GM18511 (cell line): ENCODE measurements around the gene RAB30.
"Not testable (repeated sequence)": the region's sequence is repeated elsewhere in the genome, so short reads cannot be mapped to it uniquely, and the experiment has no call there.

Source experiments
- ATAC-seq: cut with Tn5 transposase; IDR thresholded peaks from one replicate; pipeline ENCODE4 v1.9.1; 2021; ENCODE audit warnings: mild to moderate bottlenecking, moderate library complexity; ENCODE audit not compliant: unreplicated experiment

RAB30 gene

GRCh38 chr11:82988936-82989627 lies 82.6 kb downstream of the RAB30 start:
- ATAC-seq, result no peak

- no peak for ATAC-seq
Observed at GRCh38 chr11:82987997-82988396, 83.7 kb downstream of the RAB30 start.

DNA sequence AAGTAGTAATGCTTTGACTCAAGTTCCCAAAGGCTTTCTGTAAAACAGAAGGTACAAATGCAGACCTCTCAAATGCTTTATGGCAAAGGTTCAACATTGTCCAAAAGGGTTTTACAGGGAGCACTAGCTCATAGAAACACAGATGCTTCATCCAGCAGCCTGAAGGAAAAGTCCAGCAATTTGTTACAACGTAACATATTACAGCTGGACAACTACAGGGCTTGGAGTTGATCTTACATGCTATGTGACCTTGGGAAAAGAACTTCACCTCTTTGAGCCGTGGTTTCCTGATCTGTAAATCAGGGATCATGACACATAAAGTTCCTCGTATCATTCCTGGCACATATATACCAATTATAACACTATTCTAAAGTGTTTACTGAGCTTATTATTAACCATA lies 85.3 kb downstream of the RAB30 start:
- ATAC-seq, result no peak

- ATAC-seq, result no peak
Observed at GRCh38 chr11:82981852-82982251, 89.8 kb downstream of the RAB30 start.

- no peak for ATAC-seq
Observed at GRCh38 chr11:82980947-82981346, 90.8 kb downstream of the RAB30 start.

GRCh38 chr11:82980292-82980691 lies 91.4 kb downstream of the RAB30 start:
- no peak for ATAC-seq

- no peak for ATAC-seq
Observed at GRCh38 chr11:82979824-82980223, 91.9 kb downstream of the RAB30 start.

- ATAC-seq, result peak; percentile 60
Observed at GRCh38 chr11:82978422-82979099, 93.1 kb downstream of the RAB30 start.

DNA sequence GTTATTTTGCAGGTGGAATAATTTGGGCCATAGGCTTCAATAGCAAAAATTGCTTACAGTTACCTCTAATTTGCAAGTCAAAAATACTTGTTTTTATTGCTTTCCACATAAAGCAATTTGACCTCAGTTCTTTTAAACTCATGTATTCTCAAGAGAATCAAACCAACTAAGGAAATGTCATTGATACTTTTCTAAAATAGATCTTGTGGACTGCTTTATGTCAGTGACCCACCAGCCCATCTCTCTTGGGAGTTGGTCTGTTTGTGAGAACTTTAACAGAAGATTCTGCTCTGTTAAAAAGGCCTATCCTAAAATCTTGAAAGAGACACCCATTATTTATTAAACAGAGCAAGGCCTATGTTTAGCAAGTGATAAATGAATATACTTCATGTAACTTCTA lies 94.9 kb downstream of the RAB30 start:
- no peak for ATAC-seq

DNA sequence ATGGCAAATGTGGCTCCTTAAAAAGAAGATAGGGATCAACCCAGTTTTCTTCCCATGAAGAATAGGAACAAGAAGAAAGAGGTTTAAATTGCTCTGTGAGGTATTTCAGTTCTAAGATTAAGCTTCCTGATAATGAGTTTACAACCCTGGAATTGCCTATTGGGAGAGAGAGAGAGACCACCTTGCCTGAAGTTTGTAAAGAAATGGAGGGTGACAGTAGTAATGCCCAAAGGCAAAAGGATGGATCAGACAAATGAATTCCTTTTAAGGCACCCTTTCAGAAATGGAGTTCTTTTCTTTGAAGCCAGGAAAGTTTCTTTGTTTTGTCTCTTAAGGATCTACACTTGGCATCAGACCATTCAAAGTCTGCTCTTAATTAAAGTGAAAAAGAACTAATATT lies 95.8 kb downstream of the RAB30 start:
- ATAC-seq, result no peak

DNA sequence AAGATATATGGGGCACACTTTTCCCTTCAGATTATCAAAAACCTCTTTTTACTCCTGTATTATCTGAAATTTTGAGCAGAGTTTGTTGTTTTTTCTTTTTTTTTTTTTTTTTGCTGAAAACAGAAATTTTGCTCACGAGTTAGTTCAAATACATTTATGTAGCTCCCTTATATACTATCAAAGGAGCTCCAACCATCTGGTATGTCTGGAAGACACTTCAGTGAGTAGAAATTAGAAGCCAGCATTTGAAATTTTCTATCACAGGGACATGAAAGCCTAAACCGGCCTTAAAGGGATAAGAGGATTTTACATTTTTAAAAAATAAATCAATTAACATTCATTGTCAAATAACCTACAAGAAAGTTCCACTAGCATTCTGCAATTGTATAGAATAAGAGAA lies 96.8 kb downstream of the RAB30 start:
- ATAC-seq, result no peak

DNA sequence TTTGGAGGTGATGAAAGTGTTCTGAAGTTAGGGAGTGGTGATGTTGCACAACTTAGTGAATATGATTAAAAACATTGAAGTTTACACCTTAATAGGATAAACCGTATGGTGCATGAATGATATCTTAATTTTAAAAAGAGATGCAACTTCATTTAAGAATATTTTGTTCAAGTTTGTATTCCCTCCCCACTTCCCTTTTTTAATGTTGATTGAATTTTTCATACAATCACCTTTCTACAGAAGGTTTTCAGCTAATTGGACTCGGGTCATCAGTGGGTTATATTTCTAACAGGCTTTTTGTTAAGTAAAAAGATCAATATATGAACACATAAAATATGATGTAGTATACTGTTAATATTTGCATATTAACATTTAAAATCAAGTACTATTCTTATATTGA lies 97.6 kb downstream of the RAB30 start:
- ATAC-seq, result no peak

GRCh38 chr11:82972103-82972502 lies 99.6 kb downstream of the RAB30 start:
- ATAC-seq, result no peak

GRCh38 chr11:82971519-82971946 lies 100.2 kb downstream of the RAB30 start:
- peak; percentile 40 for ATAC-seq

DNA sequence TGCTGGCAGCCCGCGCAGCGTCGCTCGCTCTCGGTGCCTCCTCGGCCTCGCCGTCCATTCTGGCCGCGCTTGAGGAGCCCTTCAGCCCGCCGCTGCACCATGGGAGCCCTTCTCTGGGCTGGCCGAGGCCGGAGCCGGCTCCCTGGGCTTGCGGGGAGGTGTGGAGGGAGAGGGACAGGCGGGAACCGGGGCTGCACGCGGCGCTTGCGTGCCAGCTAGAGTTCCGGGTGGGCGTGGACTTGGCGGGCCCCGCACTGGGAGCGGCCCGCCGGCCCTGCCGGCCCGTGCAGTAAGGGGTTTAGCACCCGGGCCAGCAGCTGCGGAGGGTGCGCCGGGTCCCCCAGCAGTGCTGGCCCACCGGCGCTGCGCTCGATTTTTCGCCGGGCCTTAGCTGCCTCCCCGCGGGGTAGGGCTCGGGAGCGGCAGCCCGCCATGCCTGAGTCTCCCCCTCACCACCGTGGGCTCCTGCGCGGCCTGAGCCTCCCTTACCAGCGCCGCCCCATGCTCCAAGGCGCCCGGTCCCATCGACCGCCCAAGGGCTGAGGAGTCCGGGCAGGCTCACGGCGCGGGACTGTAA lies 101.1 kb downstream of the RAB30 start:
- not testable (repeated sequence) for ATAC-seq

GRCh38 chr11:82969811-82970210 lies 101.9 kb downstream of the RAB30 start:
- peak; percentile 96 for ATAC-seq

GRCh38 chr11:82967381-82967780 lies 104.3 kb downstream of the RAB30 start:
- ATAC-seq, result no peak

GRCh38 chr11:82962021-82962420 lies 109.7 kb downstream of the RAB30 start:
- ATAC-seq, result not testable (repeated sequence)

DNA sequence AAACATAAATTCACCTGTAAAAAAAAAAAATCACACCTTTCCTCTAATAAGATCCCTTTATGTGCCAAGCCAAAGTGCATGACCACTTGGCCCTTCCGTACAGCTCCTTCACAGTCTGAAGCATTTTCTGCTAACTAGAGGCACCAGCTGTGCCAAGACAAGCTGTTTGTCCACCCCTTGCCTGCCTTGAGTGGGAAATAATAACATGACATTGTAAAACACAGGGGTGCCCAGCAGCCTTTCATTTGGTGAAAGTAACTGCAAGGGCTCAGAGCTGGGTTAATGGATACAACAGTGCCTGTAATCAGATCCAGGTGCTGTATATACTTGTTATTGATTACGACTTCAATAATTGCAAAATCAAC lies 110.9 kb downstream of the RAB30 start:
- ATAC-seq, result peak; percentile 28

DNA sequence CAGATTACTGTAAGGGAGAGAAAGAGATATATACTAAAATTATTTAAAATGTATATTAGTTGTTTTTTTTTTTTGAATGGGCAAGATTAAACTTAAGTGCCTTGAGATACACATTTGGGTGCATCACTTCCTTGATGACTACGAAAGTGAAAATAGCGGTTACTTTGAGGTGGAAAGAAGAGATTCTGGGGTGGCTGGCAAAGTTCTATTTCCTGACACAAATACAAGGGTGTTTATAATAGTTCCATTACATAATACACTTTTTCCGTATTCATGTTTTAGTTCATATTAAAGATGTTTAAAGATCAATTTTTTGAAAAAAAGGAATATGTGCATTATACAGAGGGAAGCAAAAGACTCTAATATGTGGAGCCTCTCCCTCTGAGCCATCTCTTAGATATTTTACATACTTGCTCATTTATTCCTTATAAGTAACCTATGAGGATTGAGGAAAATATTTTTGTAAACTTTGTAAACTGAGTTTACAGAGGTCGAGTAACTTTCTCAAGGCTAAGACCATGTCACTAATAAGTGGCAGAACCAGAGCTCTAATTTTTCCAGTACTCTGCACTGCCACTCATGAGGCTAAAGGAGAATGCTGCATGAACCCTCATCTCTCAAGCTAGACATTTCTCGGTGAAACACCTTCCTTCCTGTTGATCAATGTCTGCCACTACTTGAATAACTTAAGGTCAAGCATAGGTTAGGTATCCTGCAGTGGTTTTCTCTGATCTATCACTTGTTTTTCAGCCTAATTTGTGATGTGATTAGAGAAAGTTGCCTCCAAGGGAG lies 111.5 kb downstream of the RAB30 start:
- ATAC-seq, result peak; percentile 95

DNA sequence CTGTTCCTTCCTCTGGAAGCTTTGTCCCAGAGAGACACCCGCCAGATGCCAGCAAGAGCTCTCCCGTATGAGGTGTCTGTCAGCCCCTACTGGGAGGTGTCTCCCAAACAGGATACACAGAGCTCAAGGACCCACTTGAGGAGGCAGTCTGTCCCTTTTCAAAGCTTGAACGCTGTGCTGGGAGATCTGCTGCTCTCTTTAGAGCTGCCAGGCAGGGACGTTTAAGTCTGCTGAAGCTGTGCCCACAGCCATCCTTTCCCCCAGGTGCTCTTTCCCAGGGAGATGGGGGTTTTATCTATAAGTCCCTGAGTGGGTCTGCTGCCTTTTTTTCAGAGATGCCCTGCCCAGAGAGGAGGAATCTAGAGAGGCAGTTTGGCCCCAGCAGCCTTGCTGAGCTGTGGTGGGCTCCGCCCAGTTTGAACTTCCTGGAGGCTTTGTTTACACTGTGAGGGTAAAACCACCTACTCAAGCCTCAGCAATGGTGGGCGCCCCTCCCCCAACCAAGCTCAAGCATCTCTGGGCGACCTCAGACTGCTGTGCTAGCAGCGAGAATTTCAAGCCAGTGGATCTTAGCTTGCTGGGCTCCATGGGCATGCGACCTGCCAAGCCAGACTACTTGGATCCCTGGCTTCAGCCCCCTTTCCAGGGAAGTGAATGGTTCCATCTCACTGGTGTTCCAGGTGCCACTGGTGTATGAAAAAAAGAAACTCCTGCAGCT lies 115.8 kb downstream of the RAB30 start:
- not testable (repeated sequence) for ATAC-seq
